GM19372 (cell line): ENCODE measurements around the gene PCDHA9.
"Not testable (repeated sequence)": the region's sequence is repeated elsewhere in the genome, so short reads cannot be mapped to it uniquely, and the experiment has no call there.

Experiments
- ATAC-seq: cut with Tn5 transposase; IDR thresholded peaks from one replicate; pipeline ENCODE4 v1.9.1; 2021; ENCODE audit warnings: mild to moderate bottlenecking, low read depth, moderate library complexity; ENCODE audit not compliant: unreplicated experiment

Gene PCDHA9

GRCh38 chr5:140848139-140849102, at the start of gene PCDHA9:
Gene PCDHA9 (plus strand): TSS chr5:140848382. CDS start chr5:140848496, 114 bp downstream.
- not testable (repeated sequence) for ATAC-seq

DNA sequence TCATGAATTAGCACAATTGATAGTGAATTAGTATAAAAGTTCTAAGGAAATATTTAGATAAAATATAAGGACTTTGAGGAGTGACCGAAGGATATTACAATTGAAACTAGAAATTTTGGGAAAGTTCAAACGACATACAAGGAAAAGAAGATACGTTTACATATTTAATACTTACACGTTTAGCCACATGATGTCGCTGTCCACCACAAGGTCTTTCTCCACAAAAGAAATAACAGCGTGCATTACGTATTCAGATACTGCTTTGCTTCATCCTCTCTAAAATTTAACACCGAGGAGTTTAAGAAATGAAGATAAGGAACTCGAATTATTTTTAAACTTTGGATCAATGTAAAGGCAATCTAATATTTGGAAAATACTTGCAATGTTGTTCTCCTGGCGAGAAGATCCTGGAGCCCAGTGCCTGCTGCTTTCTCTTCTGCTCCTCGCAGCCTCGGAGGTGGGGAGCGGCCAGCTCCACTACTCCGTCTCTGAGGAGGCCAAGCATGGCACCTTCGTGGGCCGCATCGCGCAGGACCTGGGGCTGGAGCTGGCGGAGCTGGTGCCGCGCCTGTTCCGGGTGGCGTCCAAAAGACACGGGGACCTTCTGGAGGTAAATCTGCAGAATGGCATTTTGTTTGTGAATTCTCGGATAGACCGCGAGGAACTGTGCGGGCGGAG, 47.2 kb upstream of the PCDHA9 start, which contains the start of gene PCDHA3:
Gene PCDHA3 (plus strand): TSS at position 242 of the 678 bp plus-strand sequence.
- ATAC-seq: no peak

- no peak for ATAC-seq
Measured at GRCh38 chr5:140801494-140801841, 46.7 kb upstream of the PCDHA9 start.

- ATAC-seq: not testable (repeated sequence)
Measured at GRCh38 chr5:140802381-140802780, 45.8 kb upstream of the PCDHA9 start.

DNA sequence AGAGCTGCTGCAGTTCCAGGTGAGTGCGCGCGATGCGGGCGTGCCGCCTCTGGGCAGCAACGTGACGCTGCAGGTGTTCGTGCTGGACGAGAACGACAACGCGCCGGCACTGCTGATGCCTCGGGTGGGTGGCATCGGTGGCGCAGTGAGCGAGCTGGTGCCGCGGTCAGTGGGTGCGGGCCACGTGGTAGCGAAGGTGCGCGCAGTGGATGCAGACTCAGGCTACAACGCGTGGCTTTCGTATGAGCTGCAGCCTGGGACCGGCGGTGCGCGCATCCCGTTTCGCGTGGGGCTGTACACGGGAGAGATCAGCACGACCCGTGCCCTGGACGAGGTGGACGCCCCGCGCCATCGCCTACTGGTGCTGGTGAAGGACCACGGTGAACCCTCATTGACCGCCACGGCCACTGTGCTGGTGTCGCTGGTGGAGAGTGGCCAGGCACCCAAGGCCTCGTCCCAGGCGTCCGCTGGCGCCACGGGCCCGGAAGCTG, 45.4 kb upstream of the PCDHA9 start:
- ATAC-seq: no peak

DNA sequence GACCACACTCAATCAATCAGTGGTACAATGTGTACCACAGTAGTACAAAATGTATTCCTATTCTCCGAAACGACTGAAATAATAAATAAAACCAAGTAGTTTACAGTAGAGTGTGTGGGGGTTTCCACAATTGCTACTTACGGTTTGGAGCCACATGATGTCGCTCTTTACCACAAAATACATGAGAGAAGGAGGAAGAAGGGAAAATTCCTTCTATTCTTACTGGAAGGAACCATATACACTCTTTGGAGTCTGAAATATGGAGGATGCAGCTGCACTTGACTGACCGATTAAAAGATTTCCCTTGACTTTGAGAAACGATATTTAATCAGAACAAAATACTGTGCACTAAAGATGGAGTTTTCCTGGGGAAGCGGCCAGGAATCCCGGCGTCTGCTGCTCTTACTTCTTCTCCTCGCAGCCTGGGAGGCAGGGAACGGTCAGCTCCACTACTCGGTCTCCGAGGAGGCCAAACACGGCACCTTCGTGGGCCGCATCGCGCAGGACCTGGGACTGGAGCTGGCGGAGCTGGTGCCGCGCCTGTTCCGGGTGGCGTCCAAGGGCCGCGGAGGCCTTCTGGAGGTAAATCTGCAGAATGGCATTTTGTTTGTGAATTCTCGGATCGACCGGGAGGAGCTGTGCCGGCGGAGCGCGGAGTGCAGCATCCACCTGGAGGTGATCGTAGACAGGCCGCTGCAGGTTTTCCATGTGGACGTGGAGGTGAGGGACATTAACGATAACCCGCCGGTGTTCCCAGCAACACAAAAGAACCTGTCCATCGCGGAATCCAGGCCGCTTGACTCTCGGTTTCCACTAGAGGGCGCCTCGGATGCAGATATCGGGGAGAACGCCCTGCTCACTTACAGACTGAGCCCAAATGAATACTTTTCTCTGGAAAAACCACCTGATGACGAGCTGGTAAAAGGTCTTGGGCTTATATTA, 41.1 kb upstream of the PCDHA9 start, which contains the start of gene PCDHA4:
Gene PCDHA4 (plus strand): TSS at position 235 of the 942 bp plus-strand sequence.
- ATAC-seq: no peak

DNA sequence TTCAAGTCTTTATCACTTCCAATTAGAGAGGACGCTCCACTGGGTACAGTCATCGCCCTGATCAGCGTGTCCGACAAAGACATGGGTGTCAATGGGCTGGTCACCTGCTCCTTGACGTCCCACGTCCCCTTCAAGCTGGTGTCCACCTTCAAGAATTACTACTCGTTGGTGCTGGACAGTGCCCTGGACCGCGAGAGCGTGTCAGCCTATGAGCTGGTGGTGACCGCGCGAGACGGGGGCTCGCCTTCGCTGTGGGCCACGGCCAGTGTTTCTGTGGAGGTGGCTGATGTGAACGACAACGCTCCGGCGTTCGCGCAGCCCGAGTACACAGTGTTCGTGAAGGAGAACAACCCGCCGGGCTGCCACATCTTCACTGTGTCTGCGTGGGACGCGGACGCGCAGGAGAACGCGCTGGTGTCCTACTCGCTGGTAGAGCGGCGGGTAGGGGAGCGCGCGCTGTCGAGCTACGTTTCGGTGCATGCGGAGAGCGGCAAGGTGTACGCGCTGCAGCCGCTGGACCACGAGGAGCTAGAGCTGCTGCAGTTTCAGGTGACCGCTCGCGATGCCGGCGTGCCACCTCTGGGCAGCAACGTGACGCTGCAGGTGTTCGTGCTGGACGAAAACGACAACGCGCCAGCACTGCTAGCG, 39.8 kb upstream of the PCDHA9 start:
- ATAC-seq: not testable (repeated sequence)

- ATAC-seq: no peak
Measured at GRCh38 chr5:140808889-140809291, 39.3 kb upstream of the PCDHA9 start.

DNA sequence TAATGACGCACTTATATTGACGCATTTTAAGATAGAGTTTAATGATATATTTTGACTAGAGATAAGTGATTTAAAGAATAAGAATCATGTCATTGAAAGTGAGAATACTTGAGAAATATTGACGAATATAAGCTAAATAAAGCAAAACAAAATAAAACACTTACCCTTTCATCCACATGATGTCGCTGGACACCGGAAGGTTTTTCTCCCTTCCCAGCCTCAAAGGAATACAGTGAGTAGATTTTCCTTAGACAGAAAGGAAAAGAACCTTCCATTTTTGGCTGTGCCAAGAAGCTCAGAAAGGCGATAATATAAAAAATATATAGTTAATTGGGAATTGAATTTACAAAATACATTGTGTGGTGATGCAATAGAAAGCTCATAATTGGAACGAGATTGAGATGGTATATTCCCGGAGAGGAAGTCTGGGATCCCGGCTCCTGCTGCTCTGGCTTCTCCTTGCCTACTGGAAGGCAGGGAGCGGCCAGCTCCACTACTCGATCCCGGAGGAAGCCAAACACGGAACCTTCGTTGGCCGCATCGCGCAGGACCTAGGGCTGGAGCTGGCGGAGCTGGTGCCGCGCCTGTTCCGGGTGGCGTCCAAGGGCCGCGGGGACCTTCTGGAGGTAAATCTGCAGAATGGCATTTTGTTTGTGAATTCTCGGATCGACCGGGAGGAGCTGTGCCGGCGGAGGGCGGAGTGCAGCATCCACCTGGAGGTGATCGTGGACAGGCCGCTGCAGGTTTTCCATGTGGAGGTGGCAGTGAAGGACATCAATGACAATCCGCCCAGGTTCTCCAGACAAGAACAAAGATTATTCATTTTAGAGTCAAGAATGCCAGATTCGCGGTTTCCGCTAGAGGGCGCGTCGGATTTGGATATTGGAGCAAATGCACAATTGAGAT, 26.6 kb upstream of the PCDHA9 start, which contains the start of gene PCDHA5:
Gene PCDHA5 (plus strand): TSS at position 239 of the 906 bp plus-strand sequence.
- ATAC-seq: no peak

DNA sequence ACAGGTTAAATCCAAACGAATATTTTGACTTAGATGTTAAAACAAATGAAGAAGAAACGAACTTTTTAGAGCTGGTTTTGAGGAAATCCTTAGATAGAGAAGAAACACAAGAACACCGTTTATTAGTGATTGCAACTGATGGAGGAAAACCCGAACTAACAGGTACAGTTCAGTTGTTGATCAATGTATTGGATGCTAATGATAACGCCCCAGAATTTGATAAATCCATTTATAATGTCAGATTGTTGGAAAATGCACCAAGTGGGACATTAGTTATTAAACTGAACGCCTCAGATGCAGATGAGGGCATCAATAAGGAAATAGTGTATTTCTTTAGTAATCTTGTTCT, 25.9 kb upstream of the PCDHA9 start:
- ATAC-seq: no peak

DNA sequence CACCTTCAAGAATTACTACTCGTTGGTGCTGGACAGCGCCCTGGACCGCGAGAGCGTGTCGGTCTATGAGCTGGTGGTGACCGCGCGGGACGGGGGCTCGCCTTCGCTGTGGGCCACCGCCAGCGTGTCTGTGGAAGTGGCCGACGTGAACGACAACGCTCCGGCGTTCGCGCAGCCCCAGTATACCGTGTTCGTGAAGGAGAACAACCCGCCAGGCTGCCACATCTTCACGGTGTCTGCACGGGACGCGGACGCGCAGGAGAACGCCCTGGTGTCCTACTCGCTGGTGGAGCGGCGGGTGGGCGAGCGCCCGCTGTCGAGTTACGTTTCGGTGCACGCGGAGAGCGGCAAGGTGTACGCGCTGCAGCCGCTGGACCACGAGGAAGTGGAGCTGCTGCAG, 25.2 kb upstream of the PCDHA9 start:
- not testable (repeated sequence) for ATAC-seq

DNA sequence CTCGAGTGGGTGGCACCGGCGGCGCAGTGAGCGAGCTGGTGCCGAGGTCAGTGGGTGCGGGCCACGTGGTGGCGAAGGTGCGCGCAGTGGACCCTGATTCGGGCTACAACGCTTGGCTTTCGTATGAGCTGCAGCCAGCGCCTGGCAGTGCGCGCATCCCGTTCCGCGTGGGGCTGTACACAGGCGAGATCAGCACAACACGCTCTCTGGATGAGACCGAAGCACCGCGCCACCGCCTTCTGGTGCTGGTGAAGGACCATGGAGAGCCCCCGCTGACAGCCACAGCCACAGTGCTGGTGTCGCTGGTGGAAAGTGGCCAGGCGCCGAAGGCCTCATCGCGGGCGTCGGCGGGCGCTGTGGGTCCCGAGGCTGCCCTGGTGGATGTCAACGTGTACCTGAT, 24.7 kb upstream of the PCDHA9 start:
- ATAC-seq: no peak

DNA sequence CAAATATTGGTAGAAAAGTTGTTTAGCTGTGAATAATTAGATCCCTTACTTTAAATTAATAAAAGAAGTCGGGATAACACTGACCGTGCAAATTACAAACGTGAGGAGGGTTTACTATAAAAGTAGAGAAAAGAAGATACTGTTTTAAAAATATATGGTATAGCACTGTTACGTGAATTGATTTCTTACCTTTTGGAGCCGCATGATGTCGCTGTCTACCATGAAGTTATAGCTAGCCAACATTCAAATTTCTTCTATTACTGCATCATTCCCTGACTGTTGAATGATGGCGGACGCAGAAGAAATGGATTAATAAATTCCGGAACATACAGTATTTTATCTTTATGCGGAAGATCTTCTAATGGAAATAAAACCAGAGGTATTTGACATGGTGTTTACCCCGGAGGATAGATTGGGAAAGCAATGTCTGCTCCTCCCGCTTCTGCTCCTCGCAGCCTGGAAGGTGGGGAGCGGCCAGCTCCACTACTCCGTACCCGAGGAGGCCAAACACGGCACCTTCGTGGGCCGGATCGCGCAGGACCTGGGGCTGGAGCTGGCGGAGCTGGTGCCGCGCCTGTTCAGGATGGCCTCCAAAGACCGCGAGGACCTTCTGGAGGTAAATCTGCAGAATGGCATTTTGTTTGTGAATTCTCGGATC, 20.3 kb upstream of the PCDHA9 start, which contains the start of gene PCDHA6:
Gene PCDHA6 (plus strand): TSS at position 257 of the 658 bp plus-strand sequence. CDS start 132 bp downstream, at position 389.
- no peak for ATAC-seq

- no peak for ATAC-seq
Measured at GRCh38 chr5:140828362-140828737, 19.8 kb upstream of the PCDHA9 start.

DNA sequence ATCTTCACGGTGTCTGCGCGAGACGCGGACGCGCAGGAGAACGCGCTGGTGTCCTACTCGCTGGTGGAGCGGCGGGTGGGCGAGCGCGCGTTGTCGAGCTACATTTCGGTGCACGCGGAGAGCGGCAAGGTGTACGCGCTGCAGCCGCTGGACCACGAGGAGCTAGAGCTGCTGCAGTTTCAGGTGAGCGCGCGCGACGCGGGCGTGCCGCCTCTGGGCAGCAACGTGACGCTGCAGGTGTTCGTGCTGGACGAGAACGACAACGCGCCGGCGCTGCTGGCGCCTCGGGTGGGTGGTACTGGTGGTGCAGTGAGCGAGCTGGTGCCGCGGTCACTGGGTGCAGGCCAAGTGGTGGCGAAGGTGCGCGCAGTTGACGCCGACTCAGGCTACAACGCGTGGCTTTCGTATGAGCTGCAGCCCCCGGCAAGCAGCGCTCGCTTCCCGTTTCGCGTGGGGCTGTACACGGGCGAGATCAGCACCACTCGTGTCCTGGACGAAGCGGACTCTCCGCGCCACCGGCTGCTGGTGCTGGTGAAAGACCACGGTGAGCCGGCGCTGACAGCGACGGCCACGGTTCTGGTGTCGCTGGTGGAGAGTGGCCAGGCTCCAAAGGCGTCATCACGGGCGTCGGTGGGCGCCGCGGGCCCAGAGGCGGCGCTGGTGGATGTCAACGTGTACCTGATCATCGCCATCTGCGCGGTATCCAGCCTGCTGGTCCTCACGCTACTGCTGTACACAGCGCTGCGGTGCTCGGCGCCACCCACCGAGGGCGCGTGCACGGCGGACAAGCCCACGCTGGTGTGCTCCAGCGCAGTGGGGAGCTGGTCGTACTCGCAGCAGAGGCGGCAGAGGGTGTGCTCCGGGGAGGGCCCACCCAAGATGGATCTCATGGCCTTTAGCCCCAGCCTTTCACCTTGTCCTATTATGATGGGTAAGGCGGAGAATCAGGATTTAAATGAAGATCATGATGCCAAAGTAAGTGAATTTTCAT, 18.4 kb upstream of the PCDHA9 start:
- ATAC-seq: not testable (repeated sequence)

GRCh38 chr5:140833993-140834392, 14.2 kb upstream of the PCDHA9 start, which contains the start of gene PCDHA7:
Gene PCDHA7 (plus strand): TSS chr5:140834269. CDS start chr5:140834384, 115 bp downstream.
- ATAC-seq: no peak
